GM19438 (cell line): ENCODE measurements around the gene PPP1R11.
"Not testable (repeated sequence)": the region's sequence is repeated elsewhere in the genome, so short reads cannot be mapped to it uniquely, and the experiment has no call there.

Experiments used
- ATAC-seq: cut with Tn5 transposase; IDR thresholded peaks from one replicate; pipeline ENCODE4 v1.9.1; 2021; ENCODE audit warnings: low read depth; ENCODE audit not compliant: unreplicated experiment

PPP1R11 gene

DNA sequence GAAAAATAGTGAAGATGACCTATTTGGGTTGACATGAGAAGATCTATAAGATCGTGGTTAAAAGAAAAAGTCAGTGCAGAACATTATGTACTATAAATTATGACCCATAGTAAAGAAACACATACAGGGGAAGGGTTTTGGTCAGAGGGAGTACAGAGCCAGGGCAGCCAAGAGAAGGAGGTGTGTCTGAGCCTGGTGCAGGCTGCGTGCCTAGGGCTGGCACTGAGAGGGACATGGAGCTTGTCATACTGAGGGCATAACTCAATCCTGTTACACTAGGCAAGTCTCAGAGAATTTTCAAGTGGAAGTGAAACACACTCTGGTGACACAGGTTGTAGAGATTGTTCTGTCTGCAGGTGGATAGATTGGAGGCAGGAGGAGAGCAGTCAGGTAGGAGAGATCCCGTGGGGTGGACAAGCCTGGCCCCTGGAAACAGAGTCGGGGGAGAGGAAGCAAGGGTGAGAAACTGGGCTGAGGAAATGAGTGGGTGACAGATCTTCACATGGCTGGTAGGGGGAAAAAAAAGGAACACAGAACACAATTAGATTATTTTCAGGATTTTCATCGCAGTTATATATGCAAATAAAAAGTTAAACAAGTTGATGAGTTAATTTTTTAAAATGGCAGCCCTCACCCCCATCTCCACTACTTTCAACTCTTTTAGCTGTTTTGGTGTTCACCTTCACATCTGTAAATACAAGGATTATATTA, 27.1 kb downstream of the PPP1R11 start:
- ATAC-seq: no peak

GRCh38 chr6:30096829-30097228, 29.8 kb downstream of the PPP1R11 start:
- no peak for ATAC-seq

DNA sequence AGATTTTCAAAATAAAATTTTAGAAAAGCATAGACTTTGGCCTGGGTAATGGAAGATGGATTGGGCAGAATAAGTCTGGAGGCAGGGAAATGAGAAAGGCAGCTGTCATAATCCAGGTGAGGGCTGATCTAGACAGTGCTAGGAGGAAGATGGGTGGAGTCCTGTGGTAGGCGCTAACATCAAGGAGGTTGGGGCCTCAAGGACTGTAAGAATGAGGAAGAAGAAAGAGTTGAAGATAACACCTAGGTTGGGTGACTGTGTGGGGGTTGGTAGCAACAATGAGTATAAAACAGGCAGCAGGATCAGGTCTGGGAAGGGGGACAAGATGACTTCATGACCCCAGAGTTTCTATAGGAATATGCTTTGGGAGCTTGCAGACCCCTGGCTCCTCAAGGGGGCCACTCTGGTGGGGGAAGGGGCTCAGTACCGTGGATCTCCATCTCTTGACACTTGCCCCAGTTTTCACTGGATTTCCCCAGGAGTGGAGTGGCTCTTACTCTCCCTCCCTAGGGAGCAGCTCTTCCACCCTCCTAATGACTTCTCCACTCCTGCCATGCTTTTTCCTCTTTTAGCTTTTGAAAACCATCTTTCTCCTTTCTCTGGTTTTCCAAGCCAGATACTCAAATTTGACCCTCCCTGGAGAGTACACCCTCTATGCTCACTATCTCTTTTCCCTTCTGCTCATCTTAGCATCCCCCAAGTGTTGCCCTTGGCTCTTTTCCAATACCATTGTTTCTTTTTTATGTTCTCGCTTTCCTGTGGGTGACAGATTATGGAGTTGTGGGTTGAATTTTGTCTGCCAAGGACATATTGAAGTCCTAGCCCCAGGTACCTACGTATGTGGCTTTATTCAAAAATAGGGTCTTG, 31.1 kb downstream of the PPP1R11 start:
- no peak for ATAC-seq

DNA sequence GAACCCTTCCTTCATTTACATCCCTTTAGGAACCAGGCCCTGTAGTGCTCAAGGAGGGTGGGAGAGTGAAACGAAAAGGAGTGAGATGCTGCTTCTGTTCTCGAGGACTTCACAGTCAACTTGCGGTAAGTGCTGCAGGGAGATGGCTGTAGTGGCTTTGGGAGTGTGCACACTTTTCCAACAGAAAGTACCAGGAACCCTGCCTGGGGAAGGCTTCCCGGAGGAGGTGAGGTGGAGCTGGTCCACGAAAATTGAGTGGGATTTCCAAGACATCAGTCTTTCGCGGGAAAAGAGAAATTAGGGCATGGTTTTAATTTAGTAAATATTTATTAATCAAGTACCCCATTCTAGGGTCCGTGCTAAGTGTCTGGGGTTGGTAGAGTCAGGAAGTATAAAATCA, 33.2 kb downstream of the PPP1R11 start:
- ATAC-seq: no peak

DNA sequence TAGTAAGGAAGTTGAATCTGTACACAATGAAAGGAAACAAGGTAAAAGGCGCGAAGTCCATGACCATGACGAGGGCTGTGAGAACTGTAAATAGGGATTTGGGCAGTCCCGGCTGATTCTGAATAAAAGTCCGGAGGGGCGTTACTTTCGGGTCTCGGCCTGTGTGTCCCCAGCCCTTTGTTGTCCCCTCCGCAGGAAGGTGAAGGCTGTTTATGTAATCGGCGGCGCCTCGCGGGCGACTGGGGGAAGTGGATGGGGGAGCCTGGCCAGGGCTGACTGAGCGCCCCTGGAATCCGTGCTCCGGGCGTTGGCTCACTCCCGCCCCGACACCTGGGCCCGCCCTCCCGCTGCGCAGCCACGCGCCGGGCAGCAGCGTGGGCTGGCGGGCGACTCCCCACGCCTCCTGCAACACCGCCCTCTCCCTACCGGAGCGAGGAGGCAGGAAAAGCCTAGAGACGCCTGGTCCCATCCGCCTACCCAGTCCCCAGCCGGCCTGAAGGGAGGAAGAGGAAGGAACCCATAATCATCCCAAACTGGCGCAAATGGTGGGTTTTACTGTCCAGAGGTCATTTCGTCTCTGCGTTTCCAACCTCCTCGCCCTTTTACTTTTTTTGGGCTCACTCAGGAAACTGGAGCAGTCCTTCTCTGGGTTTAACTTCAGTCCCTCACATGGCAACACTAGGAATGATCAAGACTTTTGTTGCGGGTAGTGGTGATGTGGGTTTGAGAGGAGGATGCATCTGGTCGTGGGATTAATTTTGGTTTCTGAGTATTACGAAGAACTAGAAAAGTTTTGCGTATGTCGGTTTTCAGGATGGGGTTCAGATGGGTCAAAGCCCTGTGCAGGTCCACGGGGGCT, 33.8 kb downstream of the PPP1R11 start:
- no peak for ATAC-seq

GRCh38 chr6:30101444-30102413, 34.7 kb downstream of the PPP1R11 start:
- ATAC-seq: peak; percentile 55

DNA sequence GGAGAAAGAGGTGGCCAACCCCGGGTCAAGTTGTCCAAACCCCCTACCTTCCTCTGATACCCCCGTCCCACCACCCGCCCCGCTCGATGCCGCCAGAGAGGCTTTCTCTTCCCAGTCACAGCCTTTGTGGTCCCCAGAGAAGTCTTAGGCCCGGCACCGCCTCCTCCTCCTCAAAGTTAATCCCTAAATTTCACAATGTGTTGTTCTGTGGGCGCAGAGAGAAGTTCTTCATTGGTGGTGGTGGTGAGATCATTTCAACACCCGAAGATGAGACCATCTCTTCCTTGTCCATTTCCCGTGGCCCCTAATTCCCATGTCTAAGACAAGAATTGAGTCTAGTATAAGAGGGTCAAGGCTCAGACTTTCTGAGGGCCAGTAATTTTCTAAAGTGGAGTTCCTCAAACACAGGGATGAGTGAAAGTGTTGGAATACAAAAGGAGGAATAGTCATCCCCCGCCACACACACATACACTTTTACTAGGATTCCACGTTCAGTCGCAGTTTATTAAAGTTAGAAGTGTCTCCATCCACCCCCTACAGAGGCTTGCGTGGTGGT, 35.5 kb downstream of the PPP1R11 start:
- ATAC-seq: no peak

DNA sequence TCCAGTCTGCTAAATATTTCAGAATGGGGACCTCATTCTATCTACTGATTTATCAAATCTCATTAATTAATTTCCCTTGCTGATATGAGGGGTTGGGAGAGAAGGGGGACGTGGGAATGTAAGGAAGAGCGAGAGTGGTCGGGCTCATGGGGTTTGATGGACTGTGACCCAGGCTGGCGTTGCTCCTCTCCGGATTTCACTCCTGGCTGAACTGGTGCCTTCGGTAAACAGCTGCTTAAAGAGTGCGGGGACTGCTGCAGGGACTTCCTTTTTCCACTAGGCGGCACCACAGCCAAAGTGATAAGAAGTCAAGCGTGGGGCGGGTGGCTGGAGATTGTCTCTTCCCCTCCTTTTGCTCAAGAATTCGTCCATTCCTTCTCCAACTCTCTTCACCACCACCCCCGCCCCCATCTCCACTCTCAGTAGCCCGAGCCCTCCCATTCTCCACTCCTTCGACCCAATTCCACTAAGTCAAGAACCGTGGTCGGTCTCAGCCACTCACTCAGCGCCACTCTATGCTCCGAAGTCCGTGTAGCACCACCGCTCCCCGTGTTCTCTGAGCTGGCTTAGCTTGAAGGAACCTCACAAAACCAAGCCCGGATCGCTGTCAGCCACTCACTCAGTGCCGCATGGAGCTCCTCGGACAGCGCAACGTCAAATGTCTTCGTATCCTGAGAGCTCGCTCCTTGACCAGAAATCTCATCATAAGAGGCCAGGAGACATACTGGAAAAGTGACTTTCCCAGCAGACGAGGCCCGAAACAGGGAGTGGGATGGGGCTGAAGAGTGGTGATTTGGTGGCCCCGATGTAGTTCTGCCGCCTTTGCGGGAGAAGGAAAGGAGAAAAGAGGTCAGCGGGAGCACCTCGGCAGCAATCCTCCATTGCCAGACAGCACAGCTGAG, 36.2 kb downstream of the PPP1R11 start:
- peak; percentile 51 for ATAC-seq

GRCh38 chr6:30103872-30104179, 36.8 kb downstream of the PPP1R11 start:
- ATAC-seq: no peak

GRCh38 chr6:30104661-30105060, 37.7 kb downstream of the PPP1R11 start:
- no peak for ATAC-seq

GRCh38 chr6:30111266-30111856, 44.4 kb downstream of the PPP1R11 start:
- no peak for ATAC-seq

DNA sequence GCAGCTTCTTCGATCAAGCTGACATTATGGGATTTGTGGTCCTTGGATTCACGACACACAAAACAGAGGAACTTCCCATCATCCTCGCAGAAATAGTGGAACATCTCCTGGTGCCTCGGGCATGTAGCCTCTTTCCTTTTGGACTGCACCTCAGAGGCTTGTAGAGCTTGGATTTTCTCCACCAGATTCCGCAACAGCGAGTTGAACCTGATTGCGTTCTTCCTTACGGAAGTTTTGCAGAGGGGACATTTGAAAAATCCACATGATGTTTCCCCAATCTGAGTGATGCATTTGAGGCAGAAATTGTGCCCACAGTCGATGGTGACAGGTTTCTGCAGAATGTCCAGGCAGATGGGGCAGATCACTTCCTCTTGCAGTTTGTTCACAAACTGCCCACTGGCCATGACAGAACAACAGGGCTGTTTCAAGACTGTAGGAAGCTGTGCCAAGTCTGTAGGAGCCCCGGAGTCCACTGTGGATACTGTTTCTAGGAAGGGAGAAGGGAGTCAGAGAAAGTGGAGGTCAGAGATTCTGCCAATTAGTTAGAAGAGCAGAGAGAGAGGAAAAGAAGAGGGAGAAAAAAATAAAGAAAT, 45.5 kb downstream of the PPP1R11 start:
- no peak for ATAC-seq

DNA sequence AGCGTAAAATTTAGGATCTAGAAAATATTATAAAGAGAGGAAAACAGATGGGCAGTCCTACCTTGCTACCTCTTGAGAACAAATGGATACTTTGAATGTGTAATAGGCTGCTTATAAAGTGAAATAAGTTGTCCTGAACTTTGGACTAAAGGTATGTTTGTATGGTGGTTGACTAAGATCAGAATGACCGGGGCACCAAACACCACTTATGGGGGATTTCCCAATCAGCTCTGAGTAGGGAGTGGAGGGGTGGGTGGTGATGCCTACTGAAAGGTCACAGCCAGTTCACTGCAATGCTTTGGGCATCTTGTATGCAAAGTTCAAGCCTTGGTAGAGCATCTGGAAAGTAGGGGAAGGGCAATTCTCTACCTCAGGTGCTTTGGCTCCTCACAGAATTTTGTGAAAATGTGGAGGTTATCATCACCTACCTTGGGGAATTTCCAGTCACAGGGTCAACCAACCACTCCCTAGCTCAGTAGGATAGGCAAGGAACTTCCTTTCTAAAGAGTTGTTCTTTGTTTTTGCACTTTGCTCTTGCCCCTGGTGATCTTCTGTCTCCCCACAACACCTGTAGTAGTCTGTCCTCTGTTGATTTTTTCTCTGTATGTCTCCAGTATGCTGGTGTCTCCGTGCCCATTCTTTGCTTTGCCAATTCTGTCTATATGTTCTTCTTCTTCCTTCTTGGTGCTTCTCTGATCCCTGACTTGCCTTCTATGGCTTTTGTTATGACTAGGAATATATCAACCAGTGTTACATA, 46.2 kb downstream of the PPP1R11 start, which contains the start of gene TRIM31:
Gene TRIM31 (minus strand): TSS at position 88 of the 757 bp plus-strand sequence. CDS start 285 bp downstream, outside the sequence.
- no peak for ATAC-seq

DNA sequence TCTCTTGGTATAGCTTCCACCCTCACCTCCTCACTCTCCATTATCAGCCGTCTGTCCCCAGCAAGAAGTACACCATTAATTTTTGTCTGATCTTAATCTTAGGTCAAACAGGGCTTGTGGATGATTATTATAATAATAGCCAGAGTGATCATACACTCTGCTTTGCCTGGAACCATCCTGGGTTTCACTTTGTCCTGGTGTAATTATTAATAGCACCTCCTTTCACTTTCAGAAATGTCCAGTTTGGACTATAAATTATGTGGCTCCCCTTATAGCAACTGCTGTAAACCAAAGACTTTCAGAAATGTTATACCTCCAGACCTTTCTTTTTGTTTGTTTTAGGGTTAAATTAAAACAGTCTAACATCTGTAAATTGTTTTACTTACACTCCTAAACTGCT, 46.8 kb downstream of the PPP1R11 start:
- no peak for ATAC-seq

GRCh38 chr6:30116724-30117123, 49.7 kb downstream of the PPP1R11 start:
- no peak for ATAC-seq

GRCh38 chr6:30118691-30119090, 51.7 kb downstream of the PPP1R11 start:
- not testable (repeated sequence) for ATAC-seq
